Measurements from ENCODE around the gene CRB2. TPM values are rescaled to one million over a fixed set of nuclear protein-coding genes. Genes with fewer than 3 reads are reported as not detected.

CRB2 gene
- total RNA-seq, 6 donors from 2014 or later: 0.13 to 0.23 TPM; not detected in 4

DNA sequence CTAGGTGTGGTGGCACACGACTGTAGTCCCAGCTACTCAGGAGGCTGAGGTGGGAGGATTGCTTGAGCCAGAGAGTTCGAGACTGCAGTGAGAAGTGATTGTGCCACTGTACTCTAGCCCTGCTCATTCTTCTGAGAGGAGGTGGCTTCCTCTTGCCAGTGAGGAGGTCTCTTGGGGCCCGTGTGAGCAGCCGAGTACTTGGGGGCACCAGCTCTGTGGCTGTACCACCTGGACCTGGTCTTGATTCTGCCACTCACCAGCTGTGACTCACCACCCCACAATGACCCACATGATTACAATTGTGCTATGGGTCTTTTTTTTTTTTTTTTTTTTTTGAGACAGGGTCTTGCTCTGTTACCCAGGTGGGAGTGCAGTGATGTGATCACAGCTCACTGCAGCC, 18.0 kb upstream of the CRB2 start:
- no peaks in the 10 kb centered on the region for H3K36me3 ChIP-seq
- H3K4me1 ChIP-seq: peaks cover 0 to 31% (median 27%) of the 10 kb centered on the region in 4 donors
- DNase-seq (no peak), ATAC-seq (ENCODE audit: low FRiP score in 2 of 2) (no peak)
- no peak overlapping the region for H3K27ac ChIP-seq
- no peaks in the 10 kb centered on the region for H3K27me3 ChIP-seq
- TF ChIP-seq POLR2A (IDR thresholded peaks at IDR 0.05) (no peak), POLR2AphosphoS5 (IDR thresholded peaks at IDR 0.05) (no peak), EP300 (IDR thresholded peaks at IDR 0.05) (no peak)
- TF ChIP-seq, protein P1, sequence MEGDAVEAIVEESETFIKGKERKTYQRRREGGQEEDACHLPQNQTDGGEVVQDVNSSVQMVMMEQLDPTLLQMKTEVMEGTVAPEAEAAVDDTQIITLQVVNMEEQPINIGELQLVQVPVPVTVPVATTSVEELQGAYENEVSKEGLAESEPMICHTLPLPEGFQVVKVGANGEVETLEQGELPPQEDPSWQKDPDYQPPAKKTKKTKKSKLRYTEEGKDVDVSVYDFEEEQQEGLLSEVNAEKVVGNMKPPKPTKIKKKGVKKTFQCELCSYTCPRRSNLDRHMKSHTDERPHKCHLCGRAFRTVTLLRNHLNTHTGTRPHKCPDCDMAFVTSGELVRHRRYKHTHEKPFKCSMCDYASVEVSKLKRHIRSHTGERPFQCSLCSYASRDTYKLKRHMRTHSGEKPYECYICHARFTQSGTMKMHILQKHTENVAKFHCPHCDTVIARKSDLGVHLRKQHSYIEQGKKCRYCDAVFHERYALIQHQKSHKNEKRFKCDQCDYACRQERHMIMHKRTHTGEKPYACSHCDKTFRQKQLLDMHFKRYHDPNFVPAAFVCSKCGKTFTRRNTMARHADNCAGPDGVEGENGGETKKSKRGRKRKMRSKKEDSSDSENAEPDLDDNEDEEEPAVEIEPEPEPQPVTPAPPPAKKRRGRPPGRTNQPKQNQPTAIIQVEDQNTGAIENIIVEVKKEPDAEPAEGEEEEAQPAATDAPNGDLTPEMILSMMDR (IDR thresholded peaks at IDR 0.05): no peak
- no peaks in the 10 kb centered on the region for H3K9me3 ChIP-seq
- 74 to 82% methylated on average over 4 of the region's 4 CpGs for WGBS, 2 donors
- no peak overlapping the region for H3K4me3 ChIP-seq

DNA sequence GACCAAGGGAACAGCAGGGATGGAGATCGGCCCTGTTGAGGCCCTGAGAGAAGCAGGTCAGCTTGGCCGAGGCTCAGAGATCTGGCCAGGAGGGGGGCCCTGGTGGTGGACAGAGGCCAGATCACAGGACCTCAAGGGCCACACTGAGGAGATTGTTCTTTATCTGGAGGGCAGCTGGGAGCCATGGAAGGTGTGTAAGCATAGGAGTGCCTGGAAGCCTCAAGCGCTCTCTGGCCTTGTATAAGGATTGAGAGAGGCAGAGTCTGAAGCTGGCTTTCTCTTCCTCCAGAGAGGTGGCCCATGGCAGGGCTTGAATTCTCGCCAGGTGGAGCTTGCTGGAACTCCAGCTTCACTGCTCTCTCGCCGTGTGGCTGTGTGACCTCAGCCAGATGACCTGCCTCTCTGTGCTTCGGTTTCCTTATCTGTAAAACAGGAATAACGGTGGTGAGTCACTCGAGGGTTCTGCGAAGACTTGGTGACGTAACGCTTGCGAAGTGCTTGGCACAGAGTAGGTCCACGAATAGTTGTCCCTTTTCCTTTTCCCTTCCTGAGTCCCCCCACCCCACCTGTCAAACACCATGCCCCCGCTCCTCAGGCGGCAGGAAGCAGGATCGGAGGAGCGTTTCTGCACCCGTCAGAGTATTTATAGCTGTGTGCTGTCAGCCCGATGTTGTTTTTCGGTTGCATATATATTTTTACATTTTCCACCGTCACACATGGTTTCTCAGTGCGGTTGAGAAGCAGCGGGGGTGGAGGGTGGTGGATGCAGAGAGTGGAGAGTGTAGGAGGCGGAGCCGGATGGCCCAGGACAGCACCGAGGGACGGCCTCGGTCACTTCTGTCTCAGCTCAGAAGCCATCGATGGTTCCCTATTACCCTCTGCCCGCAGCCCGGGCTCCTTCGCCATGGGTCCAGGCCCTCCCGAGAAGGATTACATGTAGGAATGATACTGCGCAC, 17.0 kb upstream of the CRB2 start:
- peak overlapping the region in 3 of 4 donors; percentile 12 to 32 (median 23) for H3K4me3 ChIP-seq
- H3K4me1 ChIP-seq: peaks cover 0 to 31% (median 27%) of the 10 kb centered on the region in 4 donors
- TF ChIP-seq EP300 (IDR thresholded peaks at IDR 0.05): no peak
- TF ChIP-seq POLR2AphosphoS5 (IDR thresholded peaks at IDR 0.05): no peak
- TF ChIP-seq, protein P1 (IDR thresholded peaks at IDR 0.05): no peak
- TF ChIP-seq POLR2A (IDR thresholded peaks at IDR 0.05): no peak
- ATAC-seq (ENCODE audit: low FRiP score in 2 of 2) (peak; percentile 23 to 53), DNase-seq (peak; percentile 42 to 61)
- peak overlapping the region in 3 of 4 donors; percentile 19 to 32 (median 21) for H3K27ac ChIP-seq
- no peaks in the 10 kb centered on the region for H3K27me3 ChIP-seq
- 51% methylated on average over 31 to 35 of the region's 35 CpGs for WGBS, 2 donors
- no peaks in the 10 kb centered on the region for H3K36me3 ChIP-seq
- no peaks in the 10 kb centered on the region for H3K9me3 ChIP-seq

DNA sequence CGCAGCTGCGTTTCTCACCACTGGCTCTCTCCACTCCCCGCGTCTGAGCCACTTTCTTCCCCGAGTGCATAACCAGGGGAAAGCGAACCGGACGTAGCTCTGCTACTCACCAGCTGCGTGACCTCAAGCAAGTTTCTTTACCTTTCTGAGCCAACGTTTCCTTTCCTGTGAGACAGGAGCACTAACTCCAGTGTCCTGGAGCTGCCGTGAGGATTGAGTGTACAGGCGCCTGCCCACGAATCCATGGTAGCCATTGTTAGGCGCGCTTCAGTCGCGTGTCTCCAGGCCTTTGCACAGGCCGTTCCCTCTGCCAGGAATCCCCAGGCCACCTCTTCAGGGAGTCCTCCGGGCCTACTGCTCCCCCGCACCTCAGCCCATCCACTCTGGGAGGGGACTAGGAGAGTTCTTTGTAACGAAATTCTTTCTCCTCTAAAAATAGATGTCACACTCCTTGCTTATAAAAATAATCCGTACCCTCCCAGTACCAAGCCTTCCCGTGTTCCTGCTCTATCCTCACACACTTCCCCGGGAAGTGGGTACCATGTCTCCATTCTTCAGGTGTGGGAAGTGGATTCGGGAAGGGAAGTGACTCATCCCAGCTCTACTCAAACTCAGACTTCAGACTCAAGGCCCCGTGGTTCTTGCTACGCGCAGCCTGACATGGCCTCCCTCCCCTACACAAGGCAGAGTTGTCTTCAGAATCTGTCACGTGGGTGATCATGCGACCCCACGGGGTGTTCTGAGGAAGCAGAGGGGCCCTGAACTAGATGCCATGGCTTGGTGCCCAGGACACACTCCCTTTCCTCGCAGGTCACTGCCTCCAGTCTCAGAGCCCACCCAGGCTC, 16.1 kb upstream of the CRB2 start:
- TF ChIP-seq POLR2A (IDR thresholded peaks at IDR 0.05) (peak in 1 of 4 donors; percentile 5), POLR2AphosphoS5 (IDR thresholded peaks at IDR 0.05) (no peak), EP300 (IDR thresholded peaks at IDR 0.05) (no peak)
- TF ChIP-seq, protein P1 (IDR thresholded peaks at IDR 0.05): no peak
- WGBS, 2 donors: 53 to 61% methylated on average over 25 to 32 of the region's 32 CpGs
- ATAC-seq (ENCODE audit: low FRiP score in 2 of 2): no peak

DNA sequence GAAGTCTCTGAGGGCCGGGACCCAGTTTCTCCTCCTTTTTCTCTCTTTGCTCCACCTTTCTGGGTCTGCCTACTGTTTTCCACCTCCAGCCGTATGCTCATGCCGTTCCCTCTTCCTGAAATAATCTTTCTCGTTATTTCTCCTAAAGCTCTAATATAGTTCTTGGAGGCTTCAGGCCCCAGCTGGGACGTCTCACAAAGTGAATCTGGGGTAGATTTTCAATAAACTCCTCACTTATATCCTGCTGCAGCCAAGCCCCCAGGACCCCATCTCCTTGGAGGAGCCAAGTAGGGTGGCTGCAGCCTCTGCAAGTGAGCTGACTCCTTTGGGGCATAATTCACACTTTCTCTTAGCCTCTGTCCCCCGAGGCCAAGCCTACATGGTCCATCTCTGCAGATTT, 14.2 kb upstream of the CRB2 start:
- 82 to 84% methylated on average over 6 of the region's 6 CpGs for WGBS, 2 donors
- Histone ChIP-seq H3K9me3 (no peaks in the 10 kb centered on the region), H3K27ac (no peak overlapping the region), H3K4me1 (peaks cover 0 to 18% (median 15%) of the 10 kb centered on the region in 4 donors), H3K27me3 (no peaks in the 10 kb centered on the region), H3K4me3 (no peak overlapping the region), H3K36me3 (no peaks in the 10 kb centered on the region)
- no peak for DNase-seq
- no peak for ATAC-seq (ENCODE audit: low FRiP score in 2 of 2)
- TF ChIP-seq EP300 (IDR thresholded peaks at IDR 0.05) (no peak), POLR2A (IDR thresholded peaks at IDR 0.05) (no peak), POLR2AphosphoS5 (IDR thresholded peaks at IDR 0.05) (no peak)
- TF ChIP-seq, protein P1 (IDR thresholded peaks at IDR 0.05): no peak

More for the DNA sequence above, 16.1 kb upstream of the CRB2 start:
- Histone ChIP-seq H3K4me1 (peaks cover 0 to 31% (median 26%) of the 10 kb centered on the region in 4 donors), H3K27me3 (no peaks in the 10 kb centered on the region), H3K27ac (peak overlapping the region in 3 of 4 donors; percentile 19 to 32 (median 21)), H3K36me3 (no peaks in the 10 kb centered on the region), H3K4me3 (peak overlapping the region in 3 of 4 donors; percentile 12 to 32 (median 23)), H3K9me3 (no peaks in the 10 kb centered on the region)
- peak in 1 of 2 donors; percentile 53 for DNase-seq

Data from upper lobe of left lung (tissue), 6 donors.